Cardiac muscle cell (in vitro differentiated cells and primary cell): ENCODE measurements around the gene CD96. TPM values are rescaled to one million over a fixed set of nuclear protein-coding genes. Genes with fewer than 3 reads are reported as not detected.

Source experiments
- DNase-seq, 2 donors: peaks; one replicate each; pipeline versions ENCODE4 v3.0.0 to v3.0.0-alpha.2; 2010 to 2017; ENCODE audit warnings: low read depth in 1 of 2, low spot score in 1 of 2
- H3K27ac ChIP-seq: fragments of 200-600 bp; sonication (generic); 2 replicates; pipeline ENCODE4 v1.5.1; 2016
- H3K27me3 ChIP-seq: fragments of 200-600 bp; sonication (generic); 2 replicates; pipeline ENCODE4 v1.6.0; 2016; ENCODE audit warnings: control low read depth
- H3K36me3 ChIP-seq: fragments of 200-600 bp; sonication (generic); 2 replicates; pipeline ENCODE4 v1.5.1; 2016; ENCODE audit warnings: control low read depth
- H3K4me1 ChIP-seq: fragments of 200-600 bp; sonication (generic); 2 replicates; pipeline ENCODE4 v1.8.1; 2017; ENCODE audit warnings: low read depth, mild to moderate bottlenecking, mixed run types
- H3K4me3 ChIP-seq: fragments of 200-600 bp; sonication (generic); 2 replicates; pipeline ENCODE4 v1.5.1; 2016; ENCODE audit warnings: mild to moderate bottlenecking
- H3K9me3 ChIP-seq: fragments of 200-600 bp; sonication (generic); 2 replicates; pipeline ENCODE4 v1.5.1; 2017; ENCODE audit warnings: low read depth, mild to moderate bottlenecking, control low read depth
- polyA plus RNA-seq: library from polyadenylated mRNA; unstranded; fragments of >200 nt; fragmentation: Nextera tagmentation; extraction: Ambion mirVana; gene quantifications from 2 replicates; pipeline ENCODE4 v1.2.1, GENCODE V29; 2016
- total RNA-seq: library from RNA; depleted of rRNA; stranded (reverse); fragments of >200 nt; gene quantifications from 2 replicates; pipeline ENCODE4 v1.2.3, GENCODE V29; 2016
- TF ChIP-seq, protein P1 (sequence below): IDR thresholded peaks from 2 replicates; pipeline ENCODE4 v1.5.1; 2012; ENCODE audit warnings: low read depth, mild to moderate bottlenecking, low read length

Gene CD96
- total and polyA plus RNA-seq, 2 experiments from 2014 or later = not detected

DNA sequence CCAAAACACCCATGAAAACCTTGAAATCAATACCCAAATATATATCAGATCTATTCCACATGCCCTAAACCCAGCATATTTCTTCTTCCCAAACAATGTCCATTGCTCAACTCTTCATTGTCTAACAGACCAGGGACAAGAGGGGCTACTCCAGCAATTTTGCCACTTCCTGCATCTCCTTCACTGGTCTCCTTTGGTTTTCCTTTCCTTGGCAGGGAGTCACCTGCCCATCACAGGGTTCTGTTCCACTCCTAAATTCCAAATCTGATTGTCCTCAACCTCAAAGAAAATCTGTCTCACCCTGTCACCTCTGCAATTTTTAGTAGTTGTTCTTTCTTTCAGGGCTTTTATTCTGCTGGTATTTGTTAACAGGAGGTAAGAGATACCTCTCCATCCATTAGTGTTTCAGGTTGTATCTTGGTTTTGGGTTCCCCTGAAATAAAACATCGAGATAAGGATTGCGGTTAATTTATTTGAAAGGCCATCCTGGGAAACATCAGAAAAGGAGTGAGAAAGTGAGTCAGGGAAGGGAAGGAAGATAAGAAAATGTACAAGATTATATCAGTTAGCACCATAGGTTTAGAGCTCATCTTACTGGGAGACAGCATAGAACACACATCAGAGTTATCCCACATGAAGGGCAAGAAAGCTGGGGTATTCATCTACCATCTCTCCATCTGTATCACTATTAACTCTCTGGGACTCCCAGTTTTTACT is 39.6 kb downstream of the CD96 start:
- H3K36me3 ChIP-seq = no peaks in the 10 kb centered on the region
- H3K4me3 ChIP-seq = no peak overlapping the region
- no peak overlapping the region for H3K27ac ChIP-seq
- H3K4me1 ChIP-seq = no peaks in the 10 kb centered on the region
- H3K27me3 ChIP-seq = no peaks in the 10 kb centered on the region
- DNase-seq = no peak
- H3K9me3 ChIP-seq = no peaks in the 10 kb centered on the region
- TF ChIP-seq, protein P1, sequence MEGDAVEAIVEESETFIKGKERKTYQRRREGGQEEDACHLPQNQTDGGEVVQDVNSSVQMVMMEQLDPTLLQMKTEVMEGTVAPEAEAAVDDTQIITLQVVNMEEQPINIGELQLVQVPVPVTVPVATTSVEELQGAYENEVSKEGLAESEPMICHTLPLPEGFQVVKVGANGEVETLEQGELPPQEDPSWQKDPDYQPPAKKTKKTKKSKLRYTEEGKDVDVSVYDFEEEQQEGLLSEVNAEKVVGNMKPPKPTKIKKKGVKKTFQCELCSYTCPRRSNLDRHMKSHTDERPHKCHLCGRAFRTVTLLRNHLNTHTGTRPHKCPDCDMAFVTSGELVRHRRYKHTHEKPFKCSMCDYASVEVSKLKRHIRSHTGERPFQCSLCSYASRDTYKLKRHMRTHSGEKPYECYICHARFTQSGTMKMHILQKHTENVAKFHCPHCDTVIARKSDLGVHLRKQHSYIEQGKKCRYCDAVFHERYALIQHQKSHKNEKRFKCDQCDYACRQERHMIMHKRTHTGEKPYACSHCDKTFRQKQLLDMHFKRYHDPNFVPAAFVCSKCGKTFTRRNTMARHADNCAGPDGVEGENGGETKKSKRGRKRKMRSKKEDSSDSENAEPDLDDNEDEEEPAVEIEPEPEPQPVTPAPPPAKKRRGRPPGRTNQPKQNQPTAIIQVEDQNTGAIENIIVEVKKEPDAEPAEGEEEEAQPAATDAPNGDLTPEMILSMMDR = no peak

DNA sequence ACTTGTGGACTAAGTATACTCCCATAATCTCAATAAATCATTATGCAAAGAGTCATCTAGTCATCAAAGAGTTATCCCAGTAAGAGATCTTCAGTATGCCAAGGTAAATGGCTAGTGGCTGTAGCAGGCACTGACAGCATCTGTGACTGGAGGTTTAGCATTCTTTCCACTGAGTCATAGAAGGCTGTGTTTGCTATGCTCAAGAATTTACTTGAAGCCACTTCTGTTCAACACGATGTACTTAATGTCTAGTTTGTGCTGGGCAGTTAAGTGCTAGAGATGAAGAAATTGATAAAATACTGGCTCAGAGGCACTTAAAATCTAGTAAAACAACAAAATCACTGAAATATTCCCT is 40.1 kb downstream of the CD96 start:
- TF ChIP-seq, protein P1 = no peak
- no peaks in the 10 kb centered on the region for H3K36me3 ChIP-seq
- no peak overlapping the region for H3K27ac ChIP-seq
- H3K4me3 ChIP-seq = no peak overlapping the region
- DNase-seq = peak in 1 of 2 donors; percentile 57
- H3K4me1 ChIP-seq = no peaks in the 10 kb centered on the region
- H3K27me3 ChIP-seq = no peaks in the 10 kb centered on the region
- no peaks in the 10 kb centered on the region for H3K9me3 ChIP-seq

DNA sequence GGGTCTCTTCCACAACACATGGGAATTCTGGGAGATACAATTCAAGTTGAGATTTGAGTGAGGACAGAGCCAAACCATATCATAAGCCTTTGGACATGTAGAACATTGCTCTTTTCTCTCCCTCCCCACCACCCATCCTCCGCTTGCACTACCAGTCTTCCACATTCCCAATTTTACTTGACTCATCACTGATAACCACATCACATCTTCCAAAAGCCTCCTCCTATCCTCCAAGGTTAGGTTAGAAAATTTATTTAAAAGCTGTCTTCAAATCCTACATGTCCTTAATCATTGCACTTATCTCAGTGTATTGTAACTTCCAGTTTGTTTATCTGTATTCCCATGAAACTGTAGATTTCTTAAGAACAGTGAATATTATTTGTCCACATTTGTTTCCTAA is 42.7 kb downstream of the CD96 start:
- H3K27ac ChIP-seq = no peak overlapping the region

DNA sequence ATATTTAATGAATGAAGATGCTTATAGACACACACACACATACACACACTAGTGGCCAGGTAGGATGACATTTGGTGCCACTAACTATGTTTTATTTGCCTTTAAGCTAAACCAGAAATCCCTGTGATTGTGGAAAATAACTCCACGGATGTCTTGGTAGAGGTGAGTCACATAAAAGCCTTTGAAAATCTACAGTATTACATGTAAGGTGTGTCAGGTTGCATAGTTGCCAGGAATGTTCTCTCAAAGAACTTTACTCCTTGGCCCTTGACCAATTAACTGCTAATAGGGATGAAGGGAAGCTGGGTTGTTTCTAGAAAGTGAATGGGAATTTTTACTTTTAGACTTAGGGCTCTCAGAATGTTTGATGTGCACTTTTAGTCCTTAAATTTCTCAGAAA is 43.2 kb downstream of the CD96 start:
- no peak for DNase-seq
- Histone ChIP-seq H3K27ac (no peak overlapping the region), H3K4me1 (no peaks in the 10 kb centered on the region), H3K9me3 (no peaks in the 10 kb centered on the region), H3K36me3 (no peaks in the 10 kb centered on the region), H3K27me3 (no peaks in the 10 kb centered on the region), H3K4me3 (no peak overlapping the region)
- TF ChIP-seq, protein P1 = no peak

More for the DNA sequence above, 42.7 kb downstream of the CD96 start:
- DNase-seq = no peak
- TF ChIP-seq, protein P1 = no peak
- Histone ChIP-seq H3K9me3 (no peaks in the 10 kb centered on the region), H3K36me3 (no peaks in the 10 kb centered on the region), H3K4me3 (no peak overlapping the region), H3K27me3 (no peaks in the 10 kb centered on the region), H3K4me1 (no peaks in the 10 kb centered on the region)

DNA sequence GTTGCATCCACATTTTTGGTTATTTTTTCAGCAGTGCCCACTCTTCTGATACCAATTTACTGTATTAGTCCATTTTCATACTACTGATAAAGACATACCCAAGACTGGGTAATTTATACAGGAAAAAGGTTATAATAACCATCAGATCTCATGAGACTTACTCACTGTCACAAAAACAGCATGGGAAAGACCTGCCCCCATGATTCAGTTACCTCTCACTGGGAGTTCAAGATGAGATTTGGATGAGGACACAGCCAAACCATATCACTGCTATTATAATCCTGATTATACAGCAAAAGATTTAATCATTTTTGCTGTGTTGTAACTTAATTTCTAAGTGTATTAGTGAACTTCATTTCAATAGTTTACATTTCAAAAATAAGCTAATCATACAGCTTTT is 46.5 kb downstream of the CD96 start:
- H3K4me3 ChIP-seq = no peak overlapping the region
- no peak for DNase-seq
- H3K36me3 ChIP-seq = no peaks in the 10 kb centered on the region
- H3K9me3 ChIP-seq = no peaks in the 10 kb centered on the region
- H3K27ac ChIP-seq = no peak overlapping the region
- TF ChIP-seq, protein P1 = no peak
- no peaks in the 10 kb centered on the region for H3K4me1 ChIP-seq
- no peaks in the 10 kb centered on the region for H3K27me3 ChIP-seq
